GM21381 (cell line): ENCODE results near the gene LPIN3.
"Not testable (repeated sequence)": the region's sequence is repeated elsewhere in the genome, so short reads cannot be mapped to it uniquely, and the experiment has no call there.

Experiments used
- ATAC-seq: cut with Tn5 transposase; IDR thresholded peaks from one replicate; pipeline ENCODE4 v1.9.1; 2021; ENCODE audit warnings: mild to moderate bottlenecking, moderate library complexity; ENCODE audit not compliant: unreplicated experiment

The LPIN3 gene

GRCh38 chr20:41340327-41341055 lies at the start of gene LPIN3:
LPIN3 (plus strand) TSS chr20:41340821; CDS start chr20:41345804, 4,983 bp downstream.
- peak; percentile 11 for ATAC-seq

GRCh38 chr20:41293269-41294037 lies 47.2 kb upstream of the LPIN3 start:
- ATAC-seq = no peak

- ATAC-seq = no peak
Observed at GRCh38 chr20:41299899-41300298, 40.7 kb upstream of the LPIN3 start.

GRCh38 chr20:41300383-41300782 lies 40.2 kb upstream of the LPIN3 start:
- no peak for ATAC-seq

GRCh38 chr20:41300886-41301285 lies 39.7 kb upstream of the LPIN3 start:
- no peak for ATAC-seq

- no peak for ATAC-seq
Observed at GRCh38 chr20:41304002-41304401, 36.6 kb upstream of the LPIN3 start.

GRCh38 chr20:41304424-41305079 lies 36.1 kb upstream of the LPIN3 start:
- no peak for ATAC-seq

- peak; percentile 91 for ATAC-seq
Observed at GRCh38 chr20:41306061-41306727, 34.4 kb upstream of the LPIN3 start.

- ATAC-seq = no peak
Observed at GRCh38 chr20:41307021-41307420, 33.6 kb upstream of the LPIN3 start.

- ATAC-seq = no peak
Observed at GRCh38 chr20:41308290-41308711, 32.3 kb upstream of the LPIN3 start.

- no peak for ATAC-seq
Observed at GRCh38 chr20:41308726-41309413, 31.8 kb upstream of the LPIN3 start.

GRCh38 chr20:41309817-41310216 lies 30.8 kb upstream of the LPIN3 start:
- no peak for ATAC-seq

- not testable (repeated sequence) for ATAC-seq
Observed at GRCh38 chr20:41312009-41312408, 28.6 kb upstream of the LPIN3 start.

- no peak for ATAC-seq
Observed at GRCh38 chr20:41314386-41314785, 26.2 kb upstream of the LPIN3 start.

GRCh38 chr20:41316051-41316450 lies 24.6 kb upstream of the LPIN3 start:
- no peak for ATAC-seq

GRCh38 chr20:41316602-41317545 lies 23.7 kb upstream of the LPIN3 start:
- peak; percentile 54 for ATAC-seq

GRCh38 chr20:41317546-41318270 lies 22.9 kb upstream of the LPIN3 start, which contains the start of gene ZHX3:
ZHX3 (minus strand) TSS chr20:41317731; CDS start chr20:41204916, 112,815 bp downstream.
- ATAC-seq = peak; percentile 95

GRCh38 chr20:41318271-41318649 lies 22.4 kb upstream of the LPIN3 start:
- ATAC-seq = no peak

GRCh38 chr20:41320441-41320840 lies 20.2 kb upstream of the LPIN3 start:
- no peak for ATAC-seq
